Cortex of kidney (tissue), 1 donor: ENCODE results near the gene SANBR.
"Not testable (repeated sequence)": the region's sequence is repeated elsewhere in the genome, so short reads cannot be mapped to it uniquely, and the experiment has no call there.

ENCODE experiments used
- DNase-seq: peaks from one replicate; lab custom pipeline; 2025; lab: John Stamatoyannopoulos, UW

Gene SANBR

GRCh38 chr2:61065714-61066709, at the start of gene SANBR:
Gene SANBR, plus strand, starts transcription at chr2:61065871. Its CDS starts 4,480 bp downstream, at chr2:61070351.
- DNase-seq = no peak

- DNase-seq = no peak
These were observed 49.7 kb upstream of the SANBR start for GRCh38 chr2:61015976-61016375.

- no peak for DNase-seq
These were observed 49.2 kb upstream of the SANBR start for GRCh38 chr2:61016392-61017002.

- no peak for DNase-seq
These were observed 48.6 kb upstream of the SANBR start for GRCh38 chr2:61017003-61017555.

- DNase-seq = no peak
These were observed 47.9 kb upstream of the SANBR start, which contains the start of the genes PEX13 and PUS10 for GRCh38 chr2:61017556-61018317. Gene PEX13, plus strand, starts transcription at chr2:61017720. Its CDS starts 40 bp downstream, at chr2:61017760. Gene PUS10, minus strand, starts transcription at chr2:61018255. Its CDS starts 6,365 bp downstream, at chr2:61011890.

GRCh38 chr2:61018318-61018755, 47.3 kb upstream of the SANBR start:
- DNase-seq = no peak

GRCh38 chr2:61018798-61019197, 46.9 kb upstream of the SANBR start:
- DNase-seq = no peak

GRCh38 chr2:61021228-61021660, 44.4 kb upstream of the SANBR start:
- no peak for DNase-seq

GRCh38 chr2:61023670-61024069, 42.0 kb upstream of the SANBR start:
- no peak for DNase-seq

- DNase-seq = no peak
These were observed 36.1 kb upstream of the SANBR start for GRCh38 chr2:61029533-61029932.

GRCh38 chr2:61034592-61034991, 31.1 kb upstream of the SANBR start:
- not testable (repeated sequence) for DNase-seq

- DNase-seq = not testable (repeated sequence)
These were observed 29.0 kb upstream of the SANBR start for GRCh38 chr2:61036643-61037042.

GRCh38 chr2:61042807-61043206, 22.9 kb upstream of the SANBR start:
- DNase-seq = no peak

GRCh38 chr2:61044636-61045035, 21.0 kb upstream of the SANBR start:
- no peak for DNase-seq

GRCh38 chr2:61045226-61045625, 20.4 kb upstream of the SANBR start:
- DNase-seq = no peak

- no peak for DNase-seq
These were observed 19.7 kb upstream of the SANBR start for GRCh38 chr2:61045999-61046398.

- no peak for DNase-seq
These were observed 10.1 kb upstream of the SANBR start for GRCh38 chr2:61055557-61055956.

GRCh38 chr2:61057562-61057961, 8.1 kb upstream of the SANBR start:
- DNase-seq = no peak

- DNase-seq = no peak
These were observed 6.3 kb upstream of the SANBR start for GRCh38 chr2:61059382-61059781.

GRCh38 chr2:61074100-61074499, 8.4 kb downstream of the SANBR start:
- DNase-seq = no peak

GRCh38 chr2:61085883-61086282, 20.2 kb downstream of the SANBR start:
- no peak for DNase-seq

- no peak for DNase-seq
These were observed 24.1 kb downstream of the SANBR start for GRCh38 chr2:61089797-61090196.
